ENCODE measurements around the gene PLD1. TPM values are rescaled to one million over a fixed set of nuclear protein-coding genes. Genes with fewer than 3 reads are reported as not detected.

Gene PLD1
- total RNA-seq, 1 donor from 2014 or later: 8.8 TPM

DNA sequence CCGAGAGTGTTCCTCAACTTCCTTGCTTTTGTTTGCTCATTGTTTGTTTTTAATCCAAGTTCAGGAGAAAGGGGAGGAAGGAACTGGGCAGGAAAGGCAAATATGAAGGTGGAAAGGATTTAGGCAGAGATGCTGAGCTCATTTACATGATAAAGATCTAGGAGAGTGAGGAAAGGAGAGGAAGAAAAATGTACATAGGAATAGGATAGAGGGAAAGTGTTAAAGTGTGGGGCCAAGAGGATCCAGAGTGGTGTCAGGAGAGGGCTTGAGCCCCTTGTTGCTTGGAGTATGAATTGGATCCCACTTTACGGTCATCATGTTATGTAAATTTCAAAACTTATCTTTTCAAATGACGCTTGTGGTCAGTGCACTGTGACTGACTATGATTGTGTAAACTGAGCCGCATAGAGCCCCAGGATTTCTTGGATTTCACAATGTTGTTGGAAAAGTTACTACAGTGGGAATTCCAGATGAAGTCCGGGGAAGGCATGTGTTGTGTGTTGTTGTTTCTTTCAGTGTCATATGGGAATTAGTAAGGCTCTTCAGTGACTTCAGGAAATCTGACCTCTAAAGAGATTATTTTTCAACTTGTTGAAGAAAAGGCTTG is 15.0 kb upstream of the PLD1 start:
- no peaks in the 10 kb centered on the region for H3K9me3 ChIP-seq
- no peak overlapping the region for H3K4me3 ChIP-seq
- H3K27ac ChIP-seq: no peak overlapping the region
- peaks cover 0 to 8% of the 10 kb centered on the region in 2 donors for H3K4me1 ChIP-seq
- H3K27me3 ChIP-seq: no peaks in the 10 kb centered on the region
- no peak for TF ChIP-seq CTCF (IDR thresholded peaks at IDR 0.05)
- H3K36me3 ChIP-seq: no peaks in the 10 kb centered on the region
- DNase-seq (ENCODE audit: low spot score in 2 of 2): no peak
- intact Hi-C loops (cut with DNase I): no loop called here

DNA sequence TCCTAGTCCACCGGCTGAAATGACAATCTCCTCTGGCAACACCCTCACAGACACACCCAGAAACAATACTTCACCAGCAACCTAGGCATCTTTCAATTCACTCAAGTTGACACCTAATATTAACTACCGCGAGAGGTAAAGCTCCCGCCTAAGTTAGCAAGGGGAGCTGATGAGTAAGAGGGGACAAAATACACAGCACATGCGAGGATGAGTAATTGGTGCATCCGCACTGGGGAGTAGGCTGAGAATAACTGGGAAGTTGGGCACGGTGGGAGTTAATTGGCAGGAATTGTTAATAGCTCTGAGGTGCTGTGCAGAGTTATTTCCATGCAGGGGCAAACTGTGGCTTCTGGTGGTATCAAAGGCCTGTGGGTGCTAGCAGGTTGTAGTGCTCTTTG is 14.5 kb upstream of the PLD1 start:
- no peak for DNase-seq (ENCODE audit: low spot score in 2 of 2)
- no peak for TF ChIP-seq CTCF (IDR thresholded peaks at IDR 0.05)
- intact Hi-C loops (cut with DNase I): no loop called here
- H3K9me3 ChIP-seq: no peaks in the 10 kb centered on the region
- no peaks in the 10 kb centered on the region for H3K27me3 ChIP-seq
- no peaks in the 10 kb centered on the region for H3K36me3 ChIP-seq
- H3K27ac ChIP-seq: no peak overlapping the region
- H3K4me1 ChIP-seq: peaks cover 0 to 3% of the 10 kb centered on the region in 2 donors
- H3K4me3 ChIP-seq: no peak overlapping the region

- Histone ChIP-seq H3K4me3 (no peak overlapping the region), H3K4me1 (no peaks in the 10 kb centered on the region), H3K27ac (no peak overlapping the region), H3K9me3 (no peaks in the 10 kb centered on the region), H3K36me3 (no peaks in the 10 kb centered on the region), H3K27me3 (no peaks in the 10 kb centered on the region)
- TF ChIP-seq CTCF (IDR thresholded peaks at IDR 0.05): no peak
- intact Hi-C loops (cut with DNase I): no loop called here
- DNase-seq (ENCODE audit: low spot score in 2 of 2): no peak
Measured at GRCh38 chr3:171824116-171824515, 13.8 kb upstream of the PLD1 start.

- no peaks in the 10 kb centered on the region for H3K9me3 ChIP-seq
- intact Hi-C loops (cut with DNase I): no loop called here
- no peak for DNase-seq (ENCODE audit: low spot score in 2 of 2)
Measured at GRCh38 chr3:171822431-171823106, 12.3 kb upstream of the PLD1 start.

GRCh38 chr3:171821778-171822358 is 11.6 kb upstream of the PLD1 start:
- Histone ChIP-seq H3K9me3 (no peaks in the 10 kb centered on the region), H3K4me3 (no peak overlapping the region), H3K36me3 (no peaks in the 10 kb centered on the region), H3K4me1 (no peaks in the 10 kb centered on the region), H3K27ac (no peak overlapping the region), H3K27me3 (no peaks in the 10 kb centered on the region)
- intact Hi-C loops (cut with DNase I): no loop called here
- TF ChIP-seq CTCF (IDR thresholded peaks at IDR 0.05): no peak
- no peak for DNase-seq (ENCODE audit: low spot score in 2 of 2)

More at GRCh38 chr3:171822431-171823106, 12.3 kb upstream of the PLD1 start:
- H3K27me3 ChIP-seq: no peaks in the 10 kb centered on the region
- TF ChIP-seq CTCF (IDR thresholded peaks at IDR 0.05): no peak
- no peak overlapping the region for H3K4me3 ChIP-seq
- no peak overlapping the region for H3K27ac ChIP-seq
- H3K36me3 ChIP-seq: no peaks in the 10 kb centered on the region
- H3K4me1 ChIP-seq: no peaks in the 10 kb centered on the region
